Caco-2 (cell line): Measurements from ENCODE around the gene GLIS1. TPM values are rescaled to one million over a fixed set of nuclear protein-coding genes. Genes with fewer than 3 reads are reported as not detected.

ENCODE experiments used
- BruUV-seq: library from RNA; stranded (reverse); fragments of 400-500 nt; replicated peaks from 2 replicates; lab custom pipeline; 2021; lab: Mats Ljungman, UMichigan
- CTCF ChIA-PET: fragments of 300-600 bp; sonication (Branson Sonifier 250); formaldehyde crosslinking; loops from one replicate; lab custom pipeline; 2022; ENCODE audit warnings: antibody characterized with exemption; lab: Charles Lee
- POLR2A ChIA-PET: fragments of 300-600 bp; sonication (Branson Sonifier 250); formaldehyde crosslinking; loops from one replicate; lab custom pipeline; 2022; ENCODE audit warnings: antibody characterized with exemption; lab: Charles Lee
- DNase-seq, 2 experiments: peaks; one replicate each; pipeline versions ENCODE4 v3.0.0 to v3.0.0-alpha.2; 2020 to 2022
- H3K27me3 ChIP-seq: replicated peaks from 2 replicates; pipeline ENCODE4 v1.6.0; 2011; ENCODE audit warnings: low read length; ENCODE audit not compliant: control insufficient read depth, insufficient read depth
- H3K36me3 ChIP-seq: 2 replicates; pipeline ENCODE4 v1.5.1; 2011; ENCODE audit warnings: low read length; ENCODE audit not compliant: control insufficient read depth, insufficient read depth
- H3K4me1 ChIP-seq: fragments of 250-450 bp; sonication (Bioruptor Pico); 2 replicates; pipeline ENCODE4 v1.5.1; 2020; ENCODE audit warnings: mild to moderate bottlenecking
- H3K4me3 ChIP-seq: 2 replicates; pipeline ENCODE4 v1.5.1; 2011; ENCODE audit warnings: low read depth, mild to moderate bottlenecking, control low read depth, low read length
- H3K9me3 ChIP-seq: fragments of 250-450 bp; sonication (Bioruptor Pico); 2 replicates; pipeline ENCODE4 v1.5.1; 2020; ENCODE audit warnings: mild to moderate bottlenecking, moderate library complexity
- H3K27ac Mint-ChIP-seq: one replicate; pipeline ENCODE4 v1.8.0; 2022; ENCODE audit warnings: mixed read lengths; ENCODE audit not compliant: unreplicated experiment
- H3K27me3 Mint-ChIP-seq: one replicate; pipeline ENCODE4 v1.8.0; 2022; ENCODE audit warnings: mixed read lengths; ENCODE audit not compliant: insufficient read depth, unreplicated experiment
- H3K36me3 Mint-ChIP-seq: one replicate; pipeline ENCODE4 v1.8.0; 2022; ENCODE audit warnings: mild to moderate bottlenecking, mixed read lengths; ENCODE audit not compliant: insufficient read depth, unreplicated experiment
- H3K4me1 Mint-ChIP-seq: one replicate; pipeline ENCODE4 v1.8.0; 2022; ENCODE audit warnings: low read depth, mixed read lengths; ENCODE audit not compliant: unreplicated experiment
- H3K4me3 Mint-ChIP-seq: one replicate; pipeline ENCODE4 v1.8.0; 2022; ENCODE audit warnings: mild to moderate bottlenecking, moderate library complexity, mixed read lengths; ENCODE audit not compliant: unreplicated experiment
- H3K9me3 Mint-ChIP-seq: one replicate; pipeline ENCODE4 v1.8.0; 2022; ENCODE audit warnings: mixed read lengths; ENCODE audit not compliant: unreplicated experiment
- CTCF ChIP-seq, 2 experiments: fragments of 200-600 bp in 1 of 2; IDR thresholded peaks; 1 replicate in 1 of 2; 2 replicates in 1 of 2; pipeline versions ENCODE4 v1.5.1 to v1.8.0; 2011 to 2022; ENCODE audit warnings: antibody characterized with exemption in 1 of 2, control low read depth in 1 of 2, inconsistent platforms in 1 of 2, low read depth in 1 of 2, low read length in 1 of 2, mild to moderate bottlenecking in 1 of 2, moderate library complexity in 1 of 2; ENCODE audit not compliant: insufficient read depth in 1 of 2, severe bottlenecking in 1 of 2, unreplicated experiment in 1 of 2
- intact Hi-C: fragments of 100-400 bp; cut with micrococcal nuclease; formaldehyde crosslinking; loops from one replicate; pipeline ENCODE4 v1.10.0; 2022; ENCODE audit not compliant: unreplicated experiment
- total RNA-seq: library from RNA; stranded (reverse); gene quantifications from 2 replicates; pipeline ENCODE4 v1.2.3, GENCODE V29; 2022

Gene GLIS1
- total RNA-seq, 1 experiment from 2014 or later = not detected

GRCh38 chr1:53530550-53530949 is 208.4 kb downstream of the GLIS1 start:
- Mint-ChIP-seq H3K4me3 (no peak overlapping the region), H3K9me3 (no peaks in the 10 kb centered on the region), H3K27ac (no peak overlapping the region), H3K36me3 (no peaks in the 10 kb centered on the region), H3K27me3 (no peaks in the 10 kb centered on the region), H3K4me1 (peaks cover 20% of the 10 kb centered on the region)
- Histone ChIP-seq H3K27me3 (no peaks in the 10 kb centered on the region), H3K9me3 (no peaks in the 10 kb centered on the region), H3K4me1 (peaks cover 20% of the 10 kb centered on the region), H3K36me3 (no peaks in the 10 kb centered on the region), H3K4me3 (no peak overlapping the region)
- no peak for DNase-seq
- TF ChIP-seq CTCF (IDR thresholded peaks at IDR 0.05; ENCODE audit: insufficient read depth in 1 of 2, low read depth in 1 of 2, low read length in 1 of 2, severe bottlenecking in 1 of 2, unreplicated experiment in 1 of 2) = no peak
- ChIA-PET POLR2A (no interaction called here), CTCF (no interaction called here)
- intact Hi-C loops = no loop called here
- no TSS peak for BruUV-seq

GRCh38 chr1:53529555-53529954 is 209.4 kb downstream of the GLIS1 start:
- DNase-seq = no peak
- Histone ChIP-seq H3K27me3 (no peaks in the 10 kb centered on the region), H3K36me3 (no peaks in the 10 kb centered on the region), H3K9me3 (no peaks in the 10 kb centered on the region), H3K4me1 (peaks cover 20% of the 10 kb centered on the region), H3K4me3 (no peak overlapping the region)
- Mint-ChIP-seq H3K27ac (no peak overlapping the region), H3K4me1 (peaks cover 20% of the 10 kb centered on the region), H3K4me3 (no peak overlapping the region), H3K9me3 (no peaks in the 10 kb centered on the region), H3K36me3 (no peaks in the 10 kb centered on the region), H3K27me3 (no peaks in the 10 kb centered on the region)
- CTCF ChIA-PET = no interaction called here
- TF ChIP-seq CTCF (IDR thresholded peaks at IDR 0.05; ENCODE audit: insufficient read depth in 1 of 2, low read depth in 1 of 2, low read length in 1 of 2, severe bottlenecking in 1 of 2, unreplicated experiment in 1 of 2) = no peak
- POLR2A ChIA-PET = no interaction called here
- BruUV-seq = no TSS peak
- intact Hi-C loops = no loop called here

- POLR2A ChIA-PET = no interaction called here
- Histone ChIP-seq H3K4me1 (peaks cover 9% of the 10 kb centered on the region), H3K36me3 (no peaks in the 10 kb centered on the region), H3K9me3 (no peaks in the 10 kb centered on the region), H3K27me3 (no peaks in the 10 kb centered on the region), H3K4me3 (no peak overlapping the region)
- TF ChIP-seq CTCF (IDR thresholded peaks at IDR 0.05; ENCODE audit: insufficient read depth in 1 of 2, low read depth in 1 of 2, low read length in 1 of 2, severe bottlenecking in 1 of 2, unreplicated experiment in 1 of 2) = no peak
- no peak for DNase-seq
- CTCF ChIA-PET = no interaction called here
- H3K9me3 Mint-ChIP-seq = no peaks in the 10 kb centered on the region
- H3K36me3 Mint-ChIP-seq = no peaks in the 10 kb centered on the region
- H3K4me1 Mint-ChIP-seq = peaks cover 14% of the 10 kb centered on the region
- no peaks in the 10 kb centered on the region for H3K27me3 Mint-ChIP-seq
- BruUV-seq = no TSS peak
- no peak overlapping the region for H3K4me3 Mint-ChIP-seq
- H3K27ac Mint-ChIP-seq = no peak overlapping the region
- intact Hi-C loops = no loop called here
These were observed 211.6 kb downstream of the GLIS1 start for GRCh38 chr1:53527368-53527767.
